ENCODE data around the gene RPS28. TPM values are rescaled to one million over a fixed set of nuclear protein-coding genes. Genes with fewer than 3 reads are reported as not detected.

RPS28 gene
- total RNA-seq, 1 experiment from 2014 or later = 1,515 TPM

- no peaks in the 10 kb centered on the region for H3K27me3 Mint-ChIP-seq (ENCODE audit: insufficient read depth, unreplicated experiment)
- CTCF ChIA-PET = no interaction called here
- no peak overlapping the region for H3K4me3 Mint-ChIP-seq (ENCODE audit: unreplicated experiment)
- no peaks in the 10 kb centered on the region for H3K36me3 ChIP-seq (ENCODE audit: control insufficient read depth, insufficient read depth, low read length)
- intact Hi-C loops (cut with micrococcal nuclease; ENCODE audit: unreplicated experiment) = no loop called here
- POLR2A ChIA-PET = no interaction called here
- no peak for TF ChIP-seq CTCF (IDR thresholded peaks at IDR 0.05; ENCODE audit: insufficient read depth in 1 of 2, low read depth in 1 of 2, low read length in 1 of 2, severe bottlenecking in 1 of 2, unreplicated experiment in 1 of 2)
- H3K4me1 Mint-ChIP-seq (ENCODE audit: low read depth, unreplicated experiment) = peaks cover 7% of the 10 kb centered on the region
- H3K27me3 ChIP-seq (replicated peaks; ENCODE audit: control insufficient read depth, insufficient read depth, low read length) = no peaks in the 10 kb centered on the region
- H3K9me3 ChIP-seq = no peaks in the 10 kb centered on the region
- H3K27ac Mint-ChIP-seq (ENCODE audit: unreplicated experiment) = no peak overlapping the region
- no peaks in the 10 kb centered on the region for H3K9me3 Mint-ChIP-seq (ENCODE audit: unreplicated experiment)
- no peak for DNase-seq
- H3K4me1 ChIP-seq = no peaks in the 10 kb centered on the region
- no TSS peak for BruUV-seq (replicated peaks)
- peaks cover 6% of the 10 kb centered on the region for H3K36me3 Mint-ChIP-seq (ENCODE audit: insufficient read depth, unreplicated experiment)
- no peak overlapping the region for H3K4me3 ChIP-seq (ENCODE audit: low read depth, low read length)
Measured at GRCh38 chr19:8366961-8367326, 45.6 kb downstream of the RPS28 start.

GRCh38 chr19:8367327-8368001 lies 46.2 kb downstream of the RPS28 start:
- CTCF ChIA-PET = no interaction called here
- POLR2A ChIA-PET = no interaction called here
- H3K9me3 Mint-ChIP-seq (ENCODE audit: unreplicated experiment) = no peaks in the 10 kb centered on the region
- H3K36me3 Mint-ChIP-seq (ENCODE audit: insufficient read depth, unreplicated experiment) = peaks cover 6% of the 10 kb centered on the region
- DNase-seq = no peak
- Histone ChIP-seq H3K4me1 (no peaks in the 10 kb centered on the region), H3K4me3 (ENCODE audit: low read depth, low read length) (no peak overlapping the region), H3K9me3 (no peaks in the 10 kb centered on the region), H3K36me3 (ENCODE audit: control insufficient read depth, insufficient read depth, low read length) (no peaks in the 10 kb centered on the region), H3K27me3 (replicated peaks; ENCODE audit: control insufficient read depth, insufficient read depth, low read length) (no peaks in the 10 kb centered on the region)
- intact Hi-C loops (cut with micrococcal nuclease; ENCODE audit: unreplicated experiment) = no loop called here
- peaks cover 7% of the 10 kb centered on the region for H3K4me1 Mint-ChIP-seq (ENCODE audit: low read depth, unreplicated experiment)
- H3K27ac Mint-ChIP-seq (ENCODE audit: unreplicated experiment) = no peak overlapping the region
- no peak overlapping the region for H3K4me3 Mint-ChIP-seq (ENCODE audit: unreplicated experiment)
- no TSS peak for BruUV-seq (replicated peaks)
- no peaks in the 10 kb centered on the region for H3K27me3 Mint-ChIP-seq (ENCODE audit: insufficient read depth, unreplicated experiment)
- no peak for TF ChIP-seq CTCF (IDR thresholded peaks at IDR 0.05; ENCODE audit: insufficient read depth in 1 of 2, low read depth in 1 of 2, low read length in 1 of 2, severe bottlenecking in 1 of 2, unreplicated experiment in 1 of 2)

GRCh38 chr19:8370176-8371010 lies 49.1 kb downstream of the RPS28 start:
- no peak for DNase-seq
- Histone ChIP-seq H3K36me3 (ENCODE audit: control insufficient read depth, insufficient read depth, low read length) (no peaks in the 10 kb centered on the region), H3K27me3 (replicated peaks; ENCODE audit: control insufficient read depth, insufficient read depth, low read length) (no peaks in the 10 kb centered on the region), H3K4me1 (peaks cover 9% of the 10 kb centered on the region), H3K4me3 (ENCODE audit: low read depth, low read length) (no peak overlapping the region), H3K9me3 (no peaks in the 10 kb centered on the region)
- H3K36me3 Mint-ChIP-seq (ENCODE audit: insufficient read depth, unreplicated experiment) = peaks cover 11% of the 10 kb centered on the region
- TF ChIP-seq CTCF (IDR thresholded peaks at IDR 0.05; ENCODE audit: insufficient read depth in 1 of 2, low read depth in 1 of 2, low read length in 1 of 2, severe bottlenecking in 1 of 2, unreplicated experiment in 1 of 2) = no peak
- H3K4me1 Mint-ChIP-seq (ENCODE audit: low read depth, unreplicated experiment) = no peaks in the 10 kb centered on the region
- BruUV-seq (replicated peaks) = no TSS peak
- intact Hi-C loops (cut with micrococcal nuclease; ENCODE audit: unreplicated experiment) = no loop called here
- no peaks in the 10 kb centered on the region for H3K9me3 Mint-ChIP-seq (ENCODE audit: unreplicated experiment)
- H3K27me3 Mint-ChIP-seq (ENCODE audit: insufficient read depth, unreplicated experiment) = no peaks in the 10 kb centered on the region
- ChIA-PET POLR2A (interaction anchor here (0.7 kb wide), 1 partner anchor 22 kb away, joined by 3 read pairs; no protein-coding TSS in a partner anchor), CTCF (interaction anchor here (1.6 kb wide), 1 partner anchor 22 kb away, joined by 3 read pairs; no protein-coding TSS in a partner anchor)
- H3K27ac Mint-ChIP-seq (ENCODE audit: unreplicated experiment) = no peak overlapping the region
- H3K4me3 Mint-ChIP-seq (ENCODE audit: unreplicated experiment) = no peak overlapping the region

Data from Caco-2 (cell line).